Measurements from ENCODE around the gene TFCP2L1.
A peak's percentile ranks its signal among the peaks of the same experiment; 100 is the strongest.

Gene TFCP2L1

GRCh38 chr2:121200011-121200347, 85.0 kb downstream of the TFCP2L1 start:
- no peak overlapping the region for H3K4me3 ChIP-seq (replicated peaks; ENCODE audit: low read depth, low read length)
- TF ChIP-seq, protein P1, sequence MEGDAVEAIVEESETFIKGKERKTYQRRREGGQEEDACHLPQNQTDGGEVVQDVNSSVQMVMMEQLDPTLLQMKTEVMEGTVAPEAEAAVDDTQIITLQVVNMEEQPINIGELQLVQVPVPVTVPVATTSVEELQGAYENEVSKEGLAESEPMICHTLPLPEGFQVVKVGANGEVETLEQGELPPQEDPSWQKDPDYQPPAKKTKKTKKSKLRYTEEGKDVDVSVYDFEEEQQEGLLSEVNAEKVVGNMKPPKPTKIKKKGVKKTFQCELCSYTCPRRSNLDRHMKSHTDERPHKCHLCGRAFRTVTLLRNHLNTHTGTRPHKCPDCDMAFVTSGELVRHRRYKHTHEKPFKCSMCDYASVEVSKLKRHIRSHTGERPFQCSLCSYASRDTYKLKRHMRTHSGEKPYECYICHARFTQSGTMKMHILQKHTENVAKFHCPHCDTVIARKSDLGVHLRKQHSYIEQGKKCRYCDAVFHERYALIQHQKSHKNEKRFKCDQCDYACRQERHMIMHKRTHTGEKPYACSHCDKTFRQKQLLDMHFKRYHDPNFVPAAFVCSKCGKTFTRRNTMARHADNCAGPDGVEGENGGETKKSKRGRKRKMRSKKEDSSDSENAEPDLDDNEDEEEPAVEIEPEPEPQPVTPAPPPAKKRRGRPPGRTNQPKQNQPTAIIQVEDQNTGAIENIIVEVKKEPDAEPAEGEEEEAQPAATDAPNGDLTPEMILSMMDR (IDR thresholded peaks at IDR 0.05; ENCODE audit: low read depth, low read length, missing control alignments), result no peak
- no peak for DNase-seq (ENCODE audit: extremely low read depth, low read depth)

DNA sequence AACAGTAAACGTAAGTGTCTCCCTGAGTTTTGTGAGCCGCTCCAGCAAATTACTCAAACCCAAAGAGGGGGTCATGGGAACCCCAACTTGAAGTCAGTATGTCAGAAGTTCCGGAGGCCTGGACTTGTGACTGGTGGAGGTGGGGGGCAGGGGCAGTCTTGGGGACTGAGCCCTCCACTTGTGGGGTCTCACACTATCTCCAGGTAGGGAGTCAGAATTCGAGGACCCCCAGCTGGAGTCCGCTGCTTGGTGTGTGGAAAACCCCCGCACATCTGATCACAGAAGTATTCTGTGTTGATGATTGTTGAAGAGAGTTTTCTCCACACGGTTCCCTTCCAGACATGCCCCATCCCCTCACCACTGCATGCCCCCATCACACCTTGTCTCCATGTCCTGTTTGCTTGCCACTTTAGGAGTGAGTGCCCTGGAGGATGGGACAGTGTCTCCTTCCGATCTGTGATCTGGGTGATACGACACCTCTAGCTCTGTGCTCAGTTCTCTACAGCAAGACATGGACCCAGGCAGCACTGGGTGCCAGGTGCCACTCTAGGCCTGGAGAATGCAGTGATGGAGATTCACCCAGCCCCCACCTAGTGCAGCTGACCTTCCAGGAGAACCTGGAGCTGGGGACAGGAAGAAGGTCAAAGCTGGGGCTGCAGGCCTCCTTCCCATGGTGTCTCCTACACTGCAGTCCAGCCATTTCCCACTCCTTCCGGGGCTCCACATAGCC, 85.6 kb downstream of the TFCP2L1 start:
- TF ChIP-seq, protein P1 (IDR thresholded peaks at IDR 0.05; ENCODE audit: low read depth, low read length, missing control alignments), result no peak
- no peak for DNase-seq (ENCODE audit: extremely low read depth, low read depth)
- no peak overlapping the region for H3K4me3 ChIP-seq (replicated peaks; ENCODE audit: low read depth, low read length)

- no peak overlapping the region for H3K4me3 ChIP-seq (replicated peaks; ENCODE audit: low read depth, low read length)
- TF ChIP-seq, protein P1 (IDR thresholded peaks at IDR 0.05; ENCODE audit: low read depth, low read length, missing control alignments), result no peak
- DNase-seq (ENCODE audit: extremely low read depth, low read depth), result peak; percentile 19
Observed at GRCh38 chr2:121197369-121198091, 87.5 kb downstream of the TFCP2L1 start.

GRCh38 chr2:121196849-121197155, 88.2 kb downstream of the TFCP2L1 start:
- H3K4me3 ChIP-seq (replicated peaks; ENCODE audit: low read depth, low read length), result no peak overlapping the region
- DNase-seq (ENCODE audit: extremely low read depth, low read depth), result no peak
- TF ChIP-seq, protein P1 (IDR thresholded peaks at IDR 0.05; ENCODE audit: low read depth, low read length, missing control alignments), result no peak

- DNase-seq (ENCODE audit: extremely low read depth, low read depth), result no peak
- H3K4me3 ChIP-seq (replicated peaks; ENCODE audit: low read depth, low read length), result no peak overlapping the region
- TF ChIP-seq, protein P1 (IDR thresholded peaks at IDR 0.05; ENCODE audit: low read depth, low read length, missing control alignments), result no peak
Observed at GRCh38 chr2:121196132-121196848, 88.7 kb downstream of the TFCP2L1 start.

DNA sequence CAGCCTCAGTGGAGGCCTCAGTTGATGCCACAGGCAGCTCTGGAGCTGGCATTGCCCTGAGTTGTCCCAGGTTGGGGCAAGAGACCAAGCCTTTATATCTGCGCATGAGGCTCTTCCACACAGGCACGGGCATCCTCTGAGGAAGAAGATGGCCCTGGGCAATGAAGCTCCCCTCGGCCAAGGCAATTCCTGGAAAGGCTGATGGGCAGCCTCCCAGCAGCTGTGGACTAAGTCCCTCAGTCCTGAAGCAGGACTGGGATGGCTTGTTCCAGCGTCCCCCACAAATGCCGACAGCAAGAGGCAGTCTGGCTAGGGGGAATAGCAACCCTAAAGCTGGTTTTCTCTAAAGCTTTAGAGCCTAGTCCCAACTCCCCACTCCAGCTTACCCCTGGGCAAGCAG, 90.0 kb downstream of the TFCP2L1 start:
- TF ChIP-seq, protein P1 (IDR thresholded peaks at IDR 0.05; ENCODE audit: low read depth, low read length, missing control alignments), result no peak
- no peak for DNase-seq (ENCODE audit: extremely low read depth, low read depth)
- H3K4me3 ChIP-seq (replicated peaks; ENCODE audit: low read depth, low read length), result no peak overlapping the region

All from HFF-Myc (cell line).